ENCODE data around the gene SHISA6. TPM values are rescaled to one million over a fixed set of nuclear protein-coding genes. Genes with fewer than 3 reads are reported as not detected.

Gene SHISA6
- total RNA-seq, 1 experiment from 2014 or later = 40.0 TPM

DNA sequence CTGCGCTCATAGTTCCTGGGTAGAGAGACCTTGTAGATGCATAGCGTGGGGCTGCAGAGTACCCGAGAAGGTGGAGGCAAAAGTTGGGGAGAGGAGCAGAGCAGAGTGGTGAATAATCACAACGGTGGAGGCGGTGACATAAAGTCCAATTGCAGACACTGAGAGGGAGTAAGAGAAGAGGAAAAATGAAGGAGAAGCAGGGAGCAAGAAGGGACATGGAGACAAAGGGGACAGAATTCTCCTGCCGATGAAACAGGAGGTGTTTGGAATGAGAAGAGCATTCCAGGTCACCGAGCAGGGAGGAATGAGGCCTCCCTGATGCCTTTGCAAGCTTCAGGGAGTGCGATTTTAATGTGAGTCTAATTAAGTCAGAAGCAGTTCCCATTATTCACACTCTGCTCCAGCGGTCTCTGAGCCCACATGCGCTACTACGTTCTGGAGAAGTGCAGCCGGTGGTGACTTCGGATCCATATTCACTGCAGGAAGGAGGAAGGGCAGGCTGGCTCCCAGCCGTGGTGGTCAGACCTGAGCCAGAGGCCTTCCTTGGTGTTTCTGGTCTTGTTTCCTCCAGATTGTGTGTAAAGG is 249.2 kb downstream of the SHISA6 start:
- peaks cover 79% of the 10 kb centered on the region for H3K4me1 ChIP-seq (ENCODE audit: insufficient read depth, low read length, poor library complexity, severe bottlenecking)
- no peak overlapping the region for H3K27ac ChIP-seq (ENCODE audit: low read depth, low read length, poor library complexity, severe bottlenecking)
- POLR2A ChIA-PET (ENCODE audit: low non-redundant PET) = no interaction called here
- H3K36me3 ChIP-seq (ENCODE audit: insufficient read depth, low read length, poor library complexity, severe bottlenecking) = no peaks in the 10 kb centered on the region
- no peak overlapping the region for H3K4me3 ChIP-seq (ENCODE audit: low read depth, low read length, poor library complexity, severe bottlenecking)
- no peaks in the 10 kb centered on the region for H3K27me3 ChIP-seq (replicated peaks; ENCODE audit: insufficient read depth, low read depth, low read length, poor library complexity)
- TF ChIP-seq EZH2 (IDR thresholded peaks at IDR 0.05; ENCODE audit: borderline replicate concordance, low read depth, low read length, poor library complexity, severe bottlenecking) = no peak
- TF ChIP-seq, protein P1, sequence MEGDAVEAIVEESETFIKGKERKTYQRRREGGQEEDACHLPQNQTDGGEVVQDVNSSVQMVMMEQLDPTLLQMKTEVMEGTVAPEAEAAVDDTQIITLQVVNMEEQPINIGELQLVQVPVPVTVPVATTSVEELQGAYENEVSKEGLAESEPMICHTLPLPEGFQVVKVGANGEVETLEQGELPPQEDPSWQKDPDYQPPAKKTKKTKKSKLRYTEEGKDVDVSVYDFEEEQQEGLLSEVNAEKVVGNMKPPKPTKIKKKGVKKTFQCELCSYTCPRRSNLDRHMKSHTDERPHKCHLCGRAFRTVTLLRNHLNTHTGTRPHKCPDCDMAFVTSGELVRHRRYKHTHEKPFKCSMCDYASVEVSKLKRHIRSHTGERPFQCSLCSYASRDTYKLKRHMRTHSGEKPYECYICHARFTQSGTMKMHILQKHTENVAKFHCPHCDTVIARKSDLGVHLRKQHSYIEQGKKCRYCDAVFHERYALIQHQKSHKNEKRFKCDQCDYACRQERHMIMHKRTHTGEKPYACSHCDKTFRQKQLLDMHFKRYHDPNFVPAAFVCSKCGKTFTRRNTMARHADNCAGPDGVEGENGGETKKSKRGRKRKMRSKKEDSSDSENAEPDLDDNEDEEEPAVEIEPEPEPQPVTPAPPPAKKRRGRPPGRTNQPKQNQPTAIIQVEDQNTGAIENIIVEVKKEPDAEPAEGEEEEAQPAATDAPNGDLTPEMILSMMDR (conservative IDR thresholded peaks at IDR 0.05; ENCODE audit: low read depth, low read length) = no peak
- DNase-seq (ENCODE audit: low spot score) = no peak
- BruUV-seq (replicated peaks) = no TSS peak
- no peaks in the 10 kb centered on the region for H3K9me3 ChIP-seq (ENCODE audit: low read depth, low read length, poor library complexity, severe bottlenecking)
- intact Hi-C loops (cut with micrococcal nuclease; ENCODE audit: unreplicated experiment) = loop anchor here (5.0 kb wide), 2 partner anchors 158 to 248 kb away; partner anchors contain the start of gene SHISA6
- CTCF ChIA-PET = no interaction called here

DNA sequence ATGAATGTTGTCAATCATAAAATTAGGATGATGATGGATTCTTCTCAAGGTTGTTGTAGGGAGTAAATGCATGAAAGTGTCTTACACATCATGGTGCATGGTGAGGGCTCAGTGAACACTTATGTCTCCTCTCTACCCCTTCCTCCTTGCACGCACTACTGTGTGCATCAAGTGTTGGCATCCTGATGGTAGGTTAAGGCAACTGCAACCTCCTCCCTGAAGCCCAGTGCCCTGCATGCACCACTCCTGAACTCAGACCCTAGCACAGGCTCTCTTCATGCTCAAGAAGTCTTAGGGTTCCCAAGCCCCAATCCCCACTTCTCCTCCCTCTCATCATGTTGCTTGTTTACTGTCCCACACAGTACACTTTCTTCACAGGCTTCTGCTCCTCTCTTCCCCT is 251.5 kb downstream of the SHISA6 start:
- H3K4me1 ChIP-seq (ENCODE audit: insufficient read depth, low read length, poor library complexity, severe bottlenecking) = peaks cover 73% of the 10 kb centered on the region
- CTCF ChIA-PET = no interaction called here
- no peaks in the 10 kb centered on the region for H3K9me3 ChIP-seq (ENCODE audit: low read depth, low read length, poor library complexity, severe bottlenecking)
- no TSS peak for BruUV-seq (replicated peaks)
- TF ChIP-seq, protein P1 (conservative IDR thresholded peaks at IDR 0.05; ENCODE audit: low read depth, low read length) = no peak
- no peak for TF ChIP-seq EZH2 (IDR thresholded peaks at IDR 0.05; ENCODE audit: borderline replicate concordance, low read depth, low read length, poor library complexity, severe bottlenecking)
- H3K4me3 ChIP-seq (ENCODE audit: low read depth, low read length, poor library complexity, severe bottlenecking) = no peak overlapping the region
- H3K27me3 ChIP-seq (replicated peaks; ENCODE audit: insufficient read depth, low read depth, low read length, poor library complexity) = no peaks in the 10 kb centered on the region
- POLR2A ChIA-PET (ENCODE audit: low non-redundant PET) = no interaction called here
- intact Hi-C loops (cut with micrococcal nuclease; ENCODE audit: unreplicated experiment) = loop anchor here (5.0 kb wide), 2 partner anchors 160 to 250 kb away; partner anchors contain the start of gene SHISA6
- H3K36me3 ChIP-seq (ENCODE audit: insufficient read depth, low read length, poor library complexity, severe bottlenecking) = no peaks in the 10 kb centered on the region
- H3K27ac ChIP-seq (ENCODE audit: low read depth, low read length, poor library complexity, severe bottlenecking) = peak overlapping the region; percentile 65
- no peak for DNase-seq (ENCODE audit: low spot score)

DNA sequence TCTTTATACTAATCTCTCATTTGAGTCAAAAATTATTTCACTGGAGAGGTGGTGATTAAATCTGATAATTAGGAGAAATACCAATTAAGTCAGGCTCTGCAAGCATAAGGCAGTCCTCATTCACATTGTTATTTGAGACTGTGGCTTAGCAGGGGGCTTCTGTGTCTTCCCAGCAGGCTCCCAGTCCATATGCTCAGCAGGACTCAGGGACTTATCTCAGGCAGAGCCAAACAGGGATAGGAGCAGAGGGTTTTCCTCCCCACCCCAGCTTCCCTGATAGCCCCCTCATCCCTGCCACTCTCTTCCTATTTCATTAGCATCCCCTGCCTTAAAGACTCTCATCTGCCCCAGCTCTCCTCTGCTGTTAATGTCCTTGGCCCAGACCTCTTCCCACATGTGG is 252.9 kb downstream of the SHISA6 start:
- intact Hi-C loops (cut with micrococcal nuclease; ENCODE audit: unreplicated experiment) = loop anchor here (2.0 to 5.0 kb wide), 3 partner anchors 21 to 252 kb away; partner anchors contain the start of gene SHISA6
- peaks cover 60% of the 10 kb centered on the region for H3K4me1 ChIP-seq (ENCODE audit: insufficient read depth, low read length, poor library complexity, severe bottlenecking)
- POLR2A ChIA-PET (ENCODE audit: low non-redundant PET) = interaction anchor here (0.6 kb wide), 1 partner anchor 292 kb away, joined by 4 read pairs; no protein-coding TSS in a partner anchor
- H3K27ac ChIP-seq (ENCODE audit: low read depth, low read length, poor library complexity, severe bottlenecking) = peak overlapping the region; percentile 65
- no TSS peak for BruUV-seq (replicated peaks)
- peak; percentile 91 for DNase-seq (ENCODE audit: low spot score)
- H3K4me3 ChIP-seq (ENCODE audit: low read depth, low read length, poor library complexity, severe bottlenecking) = no peak overlapping the region
- CTCF ChIA-PET = no interaction called here
- TF ChIP-seq EZH2 (IDR thresholded peaks at IDR 0.05; ENCODE audit: borderline replicate concordance, low read depth, low read length, poor library complexity, severe bottlenecking) = no peak
- TF ChIP-seq, protein P1 (conservative IDR thresholded peaks at IDR 0.05; ENCODE audit: low read depth, low read length) = no peak
- no peaks in the 10 kb centered on the region for H3K36me3 ChIP-seq (ENCODE audit: insufficient read depth, low read length, poor library complexity, severe bottlenecking)
- no peaks in the 10 kb centered on the region for H3K27me3 ChIP-seq (replicated peaks; ENCODE audit: insufficient read depth, low read depth, low read length, poor library complexity)
- no peaks in the 10 kb centered on the region for H3K9me3 ChIP-seq (ENCODE audit: low read depth, low read length, poor library complexity, severe bottlenecking)

All from A673 (cell line).